ENCODE measurements around the gene CDCA5.

The CDCA5 gene

DNA sequence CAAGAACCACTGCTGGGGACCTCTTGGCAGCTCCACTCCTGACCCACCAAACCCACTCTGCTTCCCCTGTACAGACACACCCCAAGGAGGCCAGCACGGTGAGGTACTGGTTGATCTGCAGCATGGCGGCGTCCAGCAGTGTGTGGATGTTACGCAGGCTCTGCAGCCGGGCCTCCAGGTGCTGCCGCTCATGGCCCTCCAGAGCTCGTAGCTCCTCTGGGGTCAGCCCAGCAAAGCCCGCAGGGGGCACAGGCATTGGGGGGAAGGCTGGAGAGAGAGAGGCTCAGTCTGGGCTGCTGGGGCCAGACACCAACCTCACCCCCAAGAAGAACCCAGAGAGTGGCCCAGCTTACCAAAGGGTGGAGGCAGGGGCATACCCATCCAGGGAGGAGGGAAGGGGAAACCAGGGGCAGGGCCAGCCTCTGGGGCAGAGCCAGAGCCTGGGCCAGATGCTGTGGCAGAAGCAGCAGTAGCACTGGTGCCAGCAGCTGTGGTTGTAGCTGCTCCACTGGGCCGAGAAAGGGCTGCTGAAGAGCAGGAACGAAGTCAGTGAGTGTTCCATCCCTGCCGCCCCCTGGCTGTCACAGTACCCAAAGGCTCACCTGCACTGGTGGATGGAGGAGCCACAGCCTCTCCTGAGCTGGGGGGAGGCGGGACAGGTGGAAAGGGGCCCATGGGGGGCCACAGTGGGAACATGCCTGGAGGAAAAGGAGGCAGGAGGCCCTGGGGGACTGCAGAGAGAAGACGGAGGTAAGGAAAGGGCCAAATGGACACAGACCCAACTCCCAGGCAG, 46.0 kb upstream of the CDCA5 start:
- H3K4me3 ChIP-seq (replicated peaks; ENCODE audit: low read depth, low read length), result no peak overlapping the region
- DNase-seq (ENCODE audit: low read depth), result no peak

DNA sequence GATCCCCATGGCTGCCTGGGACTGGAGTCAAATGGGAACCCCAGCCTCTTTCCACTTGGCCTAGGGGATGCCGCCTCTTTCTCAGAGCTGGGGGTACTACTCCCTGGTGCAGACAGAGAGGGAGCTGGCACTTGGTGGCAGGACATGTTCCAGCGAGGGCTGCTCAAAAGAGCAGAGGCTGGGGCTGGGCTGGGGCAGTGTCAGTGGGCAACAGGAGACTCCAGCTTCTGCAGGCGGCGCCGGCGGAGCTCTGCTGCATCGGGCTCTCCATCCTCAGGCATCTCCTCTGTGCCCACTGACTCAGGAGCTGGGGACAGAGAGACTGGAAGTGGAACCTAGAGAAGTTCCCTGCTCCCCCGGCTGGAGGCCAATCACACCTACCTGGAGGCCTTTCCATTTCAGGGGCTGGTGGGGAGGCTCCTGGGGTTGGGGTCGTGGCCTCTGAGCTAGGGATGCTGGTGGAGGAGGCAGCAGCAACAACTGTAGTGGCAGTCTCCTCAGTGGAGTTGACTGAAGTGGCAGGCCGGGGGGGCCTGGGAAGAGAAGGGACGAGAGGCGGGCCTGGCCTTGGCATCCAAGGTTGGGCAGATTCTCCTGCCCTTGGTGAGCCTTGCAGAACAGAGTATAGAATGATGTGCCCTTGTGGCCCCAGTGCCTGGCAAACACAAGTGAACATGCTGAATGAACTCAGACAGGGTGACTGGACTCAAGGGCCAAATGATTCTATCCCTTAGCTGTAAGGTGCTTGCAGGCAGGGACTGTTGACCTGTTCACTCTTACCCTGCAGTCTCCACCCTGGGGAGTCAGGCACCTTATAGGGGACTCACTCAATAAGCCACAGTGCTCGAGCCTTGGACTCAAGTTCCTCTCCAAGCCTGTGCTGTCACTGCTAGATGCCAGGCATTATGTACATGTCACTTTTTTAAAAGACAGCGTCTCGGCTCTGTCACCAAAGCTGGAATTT, 44.6 kb upstream of the CDCA5 start:
- no peak for DNase-seq (ENCODE audit: low read depth)
- TF ChIP-seq CTCF (IDR thresholded peaks at IDR 0.05; ENCODE audit: low read length, missing control alignments), result no peak
- no peak overlapping the region for H3K4me3 ChIP-seq (replicated peaks; ENCODE audit: low read depth, low read length)

More for the DNA sequence above, 46.0 kb upstream of the CDCA5 start:
- no peak for TF ChIP-seq CTCF (IDR thresholded peaks at IDR 0.05; ENCODE audit: low read length, missing control alignments)

GRCh38 chr11:65127473-65128181, 43.8 kb upstream of the CDCA5 start:
- TF ChIP-seq CTCF (IDR thresholded peaks at IDR 0.05; ENCODE audit: low read length, missing control alignments), result no peak
- H3K4me3 ChIP-seq (replicated peaks; ENCODE audit: low read depth, low read length), result no peak overlapping the region
- DNase-seq (ENCODE audit: low read depth), result no peak

GRCh38 chr11:65126624-65127274, 42.9 kb upstream of the CDCA5 start:
- H3K4me3 ChIP-seq (replicated peaks; ENCODE audit: low read depth, low read length), result no peak overlapping the region
- TF ChIP-seq CTCF (IDR thresholded peaks at IDR 0.05; ENCODE audit: low read length, missing control alignments), result no peak

GRCh38 chr11:65125197-65126056, 41.6 kb upstream of the CDCA5 start:
- H3K4me3 ChIP-seq (replicated peaks; ENCODE audit: low read depth, low read length), result no peak overlapping the region
- TF ChIP-seq CTCF (IDR thresholded peaks at IDR 0.05; ENCODE audit: low read length, missing control alignments), result no peak
- no peak for DNase-seq (ENCODE audit: low read depth)

More at GRCh38 chr11:65126624-65127274, 42.9 kb upstream of the CDCA5 start:
- no peak for DNase-seq (ENCODE audit: low read depth)

All from fibroblast of pulmonary artery (primary cell).